ENCODE data around the gene AKAP13. TPM values are rescaled to one million over a fixed set of nuclear protein-coding genes. Genes with fewer than 3 reads are reported as not detected.

The AKAP13 gene, protein sequence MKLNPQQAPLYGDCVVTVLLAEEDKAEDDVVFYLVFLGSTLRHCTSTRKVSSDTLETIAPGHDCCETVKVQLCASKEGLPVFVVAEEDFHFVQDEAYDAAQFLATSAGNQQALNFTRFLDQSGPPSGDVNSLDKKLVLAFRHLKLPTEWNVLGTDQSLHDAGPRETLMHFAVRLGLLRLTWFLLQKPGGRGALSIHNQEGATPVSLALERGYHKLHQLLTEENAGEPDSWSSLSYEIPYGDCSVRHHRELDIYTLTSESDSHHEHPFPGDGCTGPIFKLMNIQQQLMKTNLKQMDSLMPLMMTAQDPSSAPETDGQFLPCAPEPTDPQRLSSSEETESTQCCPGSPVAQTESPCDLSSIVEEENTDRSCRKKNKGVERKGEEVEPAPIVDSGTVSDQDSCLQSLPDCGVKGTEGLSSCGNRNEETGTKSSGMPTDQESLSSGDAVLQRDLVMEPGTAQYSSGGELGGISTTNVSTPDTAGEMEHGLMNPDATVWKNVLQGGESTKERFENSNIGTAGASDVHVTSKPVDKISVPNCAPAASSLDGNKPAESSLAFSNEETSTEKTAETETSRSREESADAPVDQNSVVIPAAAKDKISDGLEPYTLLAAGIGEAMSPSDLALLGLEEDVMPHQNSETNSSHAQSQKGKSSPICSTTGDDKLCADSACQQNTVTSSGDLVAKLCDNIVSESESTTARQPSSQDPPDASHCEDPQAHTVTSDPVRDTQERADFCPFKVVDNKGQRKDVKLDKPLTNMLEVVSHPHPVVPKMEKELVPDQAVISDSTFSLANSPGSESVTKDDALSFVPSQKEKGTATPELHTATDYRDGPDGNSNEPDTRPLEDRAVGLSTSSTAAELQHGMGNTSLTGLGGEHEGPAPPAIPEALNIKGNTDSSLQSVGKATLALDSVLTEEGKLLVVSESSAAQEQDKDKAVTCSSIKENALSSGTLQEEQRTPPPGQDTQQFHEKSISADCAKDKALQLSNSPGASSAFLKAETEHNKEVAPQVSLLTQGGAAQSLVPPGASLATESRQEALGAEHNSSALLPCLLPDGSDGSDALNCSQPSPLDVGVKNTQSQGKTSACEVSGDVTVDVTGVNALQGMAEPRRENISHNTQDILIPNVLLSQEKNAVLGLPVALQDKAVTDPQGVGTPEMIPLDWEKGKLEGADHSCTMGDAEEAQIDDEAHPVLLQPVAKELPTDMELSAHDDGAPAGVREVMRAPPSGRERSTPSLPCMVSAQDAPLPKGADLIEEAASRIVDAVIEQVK (N-terminal part only)
- total RNA-seq (100 to 1,000 TPM; 240 to 244 TPM), polyA plus RNA-seq (100 to 1,000 TPM; 113 to 131 (median 120) TPM), total RNA-seq (268 to 842 (median 529) reads per million in 6 experiments)

DNA sequence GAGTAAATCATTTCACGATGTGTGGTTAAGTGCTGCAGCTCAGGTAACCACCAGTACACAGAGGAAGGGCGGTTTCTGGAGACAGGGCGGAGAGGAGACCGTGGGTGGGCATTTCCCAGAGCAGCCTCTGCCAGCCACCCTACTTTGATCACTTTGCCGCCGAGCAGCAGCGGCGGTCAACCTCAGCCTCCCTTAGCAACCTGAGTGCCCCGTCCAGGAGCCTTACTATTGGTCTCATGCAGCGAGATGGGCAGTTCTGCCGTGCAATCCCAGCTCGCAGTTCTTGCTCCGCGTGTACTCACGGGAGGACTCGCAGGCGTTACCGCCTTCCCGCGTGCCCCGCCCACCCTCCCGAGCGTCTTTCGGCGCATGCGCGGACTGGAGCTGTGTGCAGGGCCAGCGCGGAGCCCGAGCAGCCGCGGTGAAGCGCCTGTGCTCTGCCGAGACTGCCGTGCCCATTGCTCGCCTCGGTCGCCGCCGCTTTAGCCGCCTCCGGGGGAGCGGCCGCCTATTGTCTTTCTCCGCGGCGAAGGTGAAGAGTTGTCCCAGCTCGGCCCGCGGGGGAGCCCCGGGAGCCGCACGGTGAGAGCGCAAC lies at the start of gene AKAP13:
Gene AKAP13, plus strand, starts transcription at position 387 of the 595 bp plus-strand sequence. CDS start 105,118 bp downstream, outside the sequence.
- H3K27me3 Mint-ChIP-seq, result no peaks in the 10 kb centered on the region
- H3K9me3 Mint-ChIP-seq, result no peaks in the 10 kb centered on the region
- H3K36me3 Mint-ChIP-seq, result peaks cover 0 to 5% (median 3%) of the 10 kb centered on the region in 3 donors
- H3K4me1 Mint-ChIP-seq, result peaks cover 39 to 60% (median 58%) of the 10 kb centered on the region in 4 donors
- DNase-seq (peak; percentile 88 to 98 (median 94)), ATAC-seq (peak; percentile 75 to 82)
- POLR2A ChIA-PET, result interaction anchor here (0.7 to 2.4 kb wide), 17 partner anchors 9 to 400 kb away, joined by 3 to 28 read pairs (median 4); no protein-coding TSS in a partner anchor
- H3K4me3 Mint-ChIP-seq, result peak within 1 kb of the TSS; percentile 82 to 95 (median 94)
- peak within 1 kb of the TSS; percentile 89 to 99 (median 96) for H3K27ac Mint-ChIP-seq

DNA sequence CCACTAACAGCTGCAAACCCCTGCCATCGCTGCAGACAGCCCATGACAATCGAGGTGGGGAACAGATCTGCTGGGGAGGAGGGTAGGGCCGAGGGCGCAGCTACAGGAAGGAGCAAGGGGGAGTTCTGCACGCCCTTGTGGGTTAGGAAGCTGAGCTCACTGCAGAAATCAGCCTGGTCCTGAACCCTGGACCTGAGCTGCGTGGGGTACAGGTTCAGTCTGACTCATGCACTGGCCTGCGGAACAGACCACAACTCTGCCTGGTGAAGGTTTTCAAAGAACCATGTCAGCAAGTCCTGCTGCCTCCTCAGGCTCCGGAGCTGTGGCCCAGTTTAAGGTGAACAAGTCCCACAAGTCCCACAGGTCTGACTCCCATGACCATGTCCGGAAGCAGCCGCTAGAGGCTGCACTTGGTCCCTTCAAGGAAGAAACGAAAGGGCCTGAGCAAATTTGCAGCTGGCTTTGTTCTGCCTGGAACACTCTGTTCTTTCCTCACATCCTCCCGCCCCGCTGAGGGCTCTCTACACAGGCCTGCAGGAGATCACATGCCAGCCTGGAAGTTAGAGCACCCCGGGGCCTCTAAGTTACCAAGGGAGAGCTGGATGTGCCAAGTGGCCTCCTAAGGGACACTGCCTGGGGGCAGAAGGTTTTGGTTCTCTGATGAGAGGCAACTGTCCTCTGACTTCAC lies 49.4 kb upstream of the AKAP13 start:
- peak overlapping the region; percentile 82 to 98 (median 94) for H3K27ac Mint-ChIP-seq
- ATAC-seq (peak; percentile 70 to 75), DNase-seq (peak; percentile 18 to 83 (median 54))
- peaks cover 24 to 65% (median 53%) of the 10 kb centered on the region in 4 donors for H3K4me1 Mint-ChIP-seq
- H3K4me3 Mint-ChIP-seq, result peak overlapping the region; percentile 85 to 97 (median 92)
- POLR2A ChIA-PET, result interaction anchor here (0.6 to 2.6 kb wide), 12 partner anchors 12 to 89 kb away, joined by 3 to 28 read pairs (median 4); partner anchors contain the start of gene AKAP13
- H3K27me3 Mint-ChIP-seq, result no peaks in the 10 kb centered on the region
- H3K36me3 Mint-ChIP-seq, result no peaks in the 10 kb centered on the region
- H3K9me3 Mint-ChIP-seq, result no peaks in the 10 kb centered on the region

DNA sequence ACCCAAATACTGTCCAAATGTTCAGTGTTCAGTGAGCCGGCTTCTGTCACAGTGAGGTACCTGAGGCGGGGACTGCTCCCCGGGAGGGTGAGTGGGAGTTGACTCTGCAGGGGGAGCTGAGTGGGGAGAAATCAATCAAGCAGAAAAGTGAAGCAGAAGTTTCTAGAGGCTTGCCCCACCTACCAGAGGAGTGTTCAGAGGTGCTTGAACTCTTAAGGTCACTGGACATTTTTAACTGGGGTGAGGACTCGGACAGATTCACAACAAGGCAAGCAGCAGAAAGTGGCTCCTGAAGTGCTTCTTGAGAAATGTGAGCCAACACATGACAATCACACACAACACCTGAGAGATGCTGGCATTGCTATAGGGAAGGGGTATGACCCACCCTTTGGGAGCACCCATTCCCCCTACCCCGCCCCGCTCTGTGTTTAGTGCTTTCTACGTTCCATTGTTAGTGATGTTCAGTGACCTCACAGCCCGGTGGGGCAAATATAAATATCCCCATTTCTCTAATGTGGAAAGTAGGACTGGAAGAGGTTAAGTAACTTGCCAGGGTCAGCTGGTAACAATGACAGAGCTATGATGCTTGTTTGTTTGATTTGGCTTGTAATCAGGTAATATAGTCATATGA lies 48.6 kb upstream of the AKAP13 start:
- Mint-ChIP-seq H3K9me3 (no peaks in the 10 kb centered on the region), H3K4me1 (peaks cover 24 to 58% (median 53%) of the 10 kb centered on the region in 4 donors), H3K4me3 (peak overlapping the region in 8 of 10 donors; percentile 85 to 97 (median 92)), H3K27ac (peak overlapping the region; percentile 82 to 98 (median 94)), H3K36me3 (no peaks in the 10 kb centered on the region), H3K27me3 (no peaks in the 10 kb centered on the region)
- POLR2A ChIA-PET, result interaction anchor here (0.7 to 2.6 kb wide), 8 partner anchors 15 to 88 kb away, joined by 3 to 28 read pairs (median 4); partner anchors contain the start of gene AKAP13
- peak in 1 of 2 donors; percentile 2 for ATAC-seq
- DNase-seq, result no peak

DNA sequence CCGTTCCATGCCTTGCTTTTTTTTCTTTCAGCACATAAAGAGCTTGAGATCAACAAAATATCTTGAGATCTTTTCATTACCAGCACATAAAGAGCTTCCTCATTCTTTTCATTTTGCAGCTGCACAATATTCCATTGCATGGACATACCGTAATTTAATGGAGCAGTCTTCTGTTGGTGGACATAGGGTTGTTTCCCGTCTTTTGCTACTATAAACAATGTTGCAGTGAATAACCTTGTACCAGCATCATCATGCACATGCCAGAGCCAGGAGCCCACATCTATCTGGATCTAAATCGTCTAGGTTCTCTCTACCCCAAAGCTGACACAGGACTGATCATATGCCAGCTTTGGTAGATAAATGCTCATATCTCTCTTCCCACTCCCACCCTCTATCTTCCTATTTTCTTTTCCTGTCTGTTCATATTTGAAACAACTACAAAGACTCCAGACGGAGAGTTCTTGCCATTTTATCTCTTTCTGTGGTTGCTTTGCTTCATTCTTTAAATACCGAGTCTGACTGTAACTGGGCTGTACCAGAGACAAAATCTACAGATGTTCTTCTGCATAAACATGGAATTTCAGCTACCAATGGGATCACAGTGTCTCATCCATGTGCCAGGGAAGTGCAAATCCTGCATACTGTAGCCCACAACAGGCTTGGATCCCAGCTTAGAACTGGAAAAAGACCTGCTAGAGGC lies 47.1 kb upstream of the AKAP13 start:
- H3K4me3 Mint-ChIP-seq, result no peak overlapping the region
- no peaks in the 10 kb centered on the region for H3K27me3 Mint-ChIP-seq
- DNase-seq (no peak), ATAC-seq (no peak)
- peak overlapping the region in 6 of 10 donors; percentile 0 to 89 (median 57) for H3K27ac Mint-ChIP-seq
- H3K9me3 Mint-ChIP-seq, result no peaks in the 10 kb centered on the region
- H3K36me3 Mint-ChIP-seq, result no peaks in the 10 kb centered on the region
- H3K4me1 Mint-ChIP-seq, result peaks cover 22 to 50% (median 47%) of the 10 kb centered on the region in 4 donors
- POLR2A ChIA-PET, result no interaction called here

DNA sequence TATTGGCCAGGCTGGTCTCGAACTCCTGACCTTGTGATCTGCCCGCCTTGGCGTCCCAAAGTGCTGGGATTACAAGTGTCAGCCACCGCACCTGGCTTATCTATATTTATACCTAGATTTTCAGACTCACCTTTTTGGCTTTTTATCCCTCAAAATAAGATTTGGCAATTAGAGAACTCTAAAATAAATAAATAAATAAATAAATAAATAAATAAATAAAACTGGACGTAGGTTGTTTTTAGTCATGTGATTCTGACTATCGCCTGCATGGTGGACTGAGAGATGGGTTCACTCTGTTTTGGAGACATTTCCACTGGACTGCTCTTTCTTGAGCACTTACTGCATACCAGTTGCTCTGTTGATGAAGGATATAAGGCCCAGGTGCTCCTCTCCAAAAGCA lies 46.2 kb upstream of the AKAP13 start:
- Mint-ChIP-seq H3K27me3 (no peaks in the 10 kb centered on the region), H3K9me3 (no peaks in the 10 kb centered on the region), H3K4me1 (peaks cover 18 to 44% (median 39%) of the 10 kb centered on the region in 4 donors), H3K4me3 (no peak overlapping the region), H3K27ac (peak overlapping the region in 1 of 10 donors; percentile 89), H3K36me3 (no peaks in the 10 kb centered on the region)
- POLR2A ChIA-PET, result no interaction called here
- no peak for DNase-seq
- no peak for ATAC-seq

DNA sequence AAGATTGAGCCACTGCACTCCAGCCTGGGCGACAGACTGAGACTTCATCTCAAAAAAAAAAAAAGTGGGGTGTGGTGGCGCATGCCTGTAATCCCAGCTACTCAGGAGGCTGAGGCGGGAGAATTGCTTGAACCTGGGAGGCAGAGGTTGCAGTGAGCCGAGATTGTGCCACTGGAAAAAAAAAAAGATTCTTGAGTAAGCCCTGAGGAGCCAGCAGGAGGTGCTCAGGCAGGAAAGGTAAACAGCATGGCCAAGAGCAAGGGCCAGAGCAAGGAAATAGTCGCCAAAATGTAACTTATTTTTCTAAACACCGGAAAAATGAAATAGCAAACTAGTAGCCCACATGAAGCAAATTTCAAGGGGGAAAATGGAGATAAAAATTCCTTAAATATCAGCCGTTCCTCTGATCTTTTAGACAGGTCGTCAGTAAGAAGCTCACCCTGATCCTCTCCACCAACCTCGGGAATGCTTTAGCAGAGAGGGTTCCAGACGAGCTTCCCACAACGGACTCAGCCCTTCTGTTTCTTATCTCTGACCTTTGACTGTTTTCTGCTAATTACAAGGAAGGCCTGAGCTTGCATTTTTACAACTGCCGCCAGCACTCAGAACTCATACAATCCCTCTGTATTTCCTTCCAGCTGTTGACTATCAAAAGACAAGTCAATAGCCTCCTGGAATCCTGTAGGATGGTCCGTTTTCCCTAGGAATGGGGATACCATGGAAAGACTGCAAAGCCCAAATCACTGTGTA lies 45.0 kb upstream of the AKAP13 start:
- Mint-ChIP-seq H3K4me3 (no peak overlapping the region), H3K36me3 (no peaks in the 10 kb centered on the region), H3K27ac (no peak overlapping the region), H3K9me3 (no peaks in the 10 kb centered on the region), H3K27me3 (no peaks in the 10 kb centered on the region), H3K4me1 (peaks cover 22 to 33% (median 28%) of the 10 kb centered on the region in 4 donors)
- DNase-seq (no peak), ATAC-seq (no peak)
- POLR2A ChIA-PET, result interaction anchor here (0.6 kb wide), 1 partner anchor 53 kb away, joined by 3 read pairs; no protein-coding TSS in a partner anchor

DNA sequence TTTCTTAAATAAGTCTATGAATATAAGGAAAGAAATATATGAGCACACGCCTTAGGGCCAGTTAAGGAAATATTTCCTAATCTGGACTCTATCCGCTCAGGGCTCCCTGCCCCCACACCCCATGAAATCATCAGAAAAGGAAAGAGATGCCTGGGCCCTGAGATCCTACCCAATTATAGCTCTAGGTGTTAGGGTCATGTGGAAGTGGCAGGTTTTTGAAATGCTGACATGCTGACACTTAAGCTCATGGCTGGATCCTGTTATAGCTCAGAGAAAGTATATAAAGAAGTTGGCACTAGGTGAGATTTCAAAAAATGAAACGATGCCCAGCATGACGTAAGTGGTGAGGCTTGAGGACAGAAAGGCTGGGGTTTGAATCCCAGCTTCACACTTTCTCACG lies 43.5 kb upstream of the AKAP13 start:
- Mint-ChIP-seq H3K27ac (peak overlapping the region in 1 of 10 donors; percentile 0), H3K4me3 (no peak overlapping the region), H3K4me1 (peaks cover 11 to 17% (median 13%) of the 10 kb centered on the region in 4 donors), H3K36me3 (no peaks in the 10 kb centered on the region), H3K9me3 (no peaks in the 10 kb centered on the region), H3K27me3 (no peaks in the 10 kb centered on the region)
- ATAC-seq (no peak), DNase-seq (no peak)
- POLR2A ChIA-PET, result no interaction called here

DNA sequence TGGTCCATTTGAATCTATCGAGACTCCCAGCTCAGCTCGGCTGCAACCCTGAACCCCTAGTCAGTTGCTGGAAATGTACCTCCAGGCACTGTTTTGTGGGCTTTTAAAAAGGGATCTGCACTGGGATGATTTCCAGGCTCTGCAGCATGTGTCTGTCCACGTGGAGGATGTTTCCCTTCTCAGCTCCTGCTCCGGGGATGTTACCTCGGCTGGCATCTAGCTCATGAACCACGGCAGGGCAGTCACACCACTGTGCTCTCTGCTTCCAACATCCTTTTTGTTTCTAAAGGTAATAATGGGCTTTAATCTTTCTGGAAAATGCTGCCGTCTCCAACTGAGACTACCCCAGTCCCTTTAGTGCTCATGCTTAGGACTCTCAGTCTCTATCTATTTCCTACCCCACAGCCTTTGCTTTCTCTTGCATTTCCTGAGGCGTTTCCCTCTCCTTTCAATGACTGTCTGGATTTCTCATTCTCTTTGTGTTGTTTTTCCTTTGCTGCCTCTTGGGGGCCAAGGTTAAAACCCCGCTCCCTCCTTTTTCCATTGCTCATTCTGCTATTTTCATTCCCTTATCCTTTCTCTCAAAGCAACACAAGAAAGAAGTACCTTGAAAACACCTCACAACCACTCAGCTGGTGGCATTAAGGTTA lies 42.9 kb upstream of the AKAP13 start:
- no peak overlapping the region for H3K27ac Mint-ChIP-seq
- no peaks in the 10 kb centered on the region for H3K36me3 Mint-ChIP-seq
- H3K9me3 Mint-ChIP-seq, result no peaks in the 10 kb centered on the region
- ATAC-seq (no peak), DNase-seq (no peak)
- peaks cover 8 to 12% (median 10%) of the 10 kb centered on the region in 4 donors for H3K4me1 Mint-ChIP-seq
- no peaks in the 10 kb centered on the region for H3K27me3 Mint-ChIP-seq
- no peak overlapping the region for H3K4me3 Mint-ChIP-seq
- POLR2A ChIA-PET, result interaction anchor here (0.7 kb wide), 1 partner anchor 496 kb away, joined by 4 read pairs; no protein-coding TSS in a partner anchor

DNA sequence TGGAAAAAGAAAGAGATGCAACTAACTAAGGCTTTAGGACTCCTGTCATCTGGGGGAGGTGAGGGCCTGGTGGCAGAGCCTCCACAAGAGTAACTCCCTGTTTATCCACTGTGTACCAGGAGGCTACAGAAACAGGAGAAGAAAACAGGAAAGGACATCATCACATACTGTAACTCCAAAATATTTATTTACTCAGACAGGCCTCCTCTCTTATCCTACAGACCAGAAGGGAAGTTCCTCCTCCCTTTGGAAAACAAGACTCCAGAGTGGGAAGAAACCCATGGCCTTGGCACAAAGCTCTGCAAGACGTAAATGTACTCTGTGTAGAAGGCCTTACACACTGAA lies 40.1 kb upstream of the AKAP13 start:
- Mint-ChIP-seq H3K27me3 (no peaks in the 10 kb centered on the region), H3K27ac (peak overlapping the region in 2 of 10 donors; percentile 66 to 67), H3K4me3 (no peak overlapping the region), H3K36me3 (no peaks in the 10 kb centered on the region), H3K4me1 (peaks cover 0 to 4% (median 0%) of the 10 kb centered on the region in 4 donors), H3K9me3 (no peaks in the 10 kb centered on the region)
- DNase-seq (no peak), ATAC-seq (no peak)
- POLR2A ChIA-PET, result no interaction called here
